Measurements from ENCODE around the gene OR6C68.

OR6C68 gene

DNA sequence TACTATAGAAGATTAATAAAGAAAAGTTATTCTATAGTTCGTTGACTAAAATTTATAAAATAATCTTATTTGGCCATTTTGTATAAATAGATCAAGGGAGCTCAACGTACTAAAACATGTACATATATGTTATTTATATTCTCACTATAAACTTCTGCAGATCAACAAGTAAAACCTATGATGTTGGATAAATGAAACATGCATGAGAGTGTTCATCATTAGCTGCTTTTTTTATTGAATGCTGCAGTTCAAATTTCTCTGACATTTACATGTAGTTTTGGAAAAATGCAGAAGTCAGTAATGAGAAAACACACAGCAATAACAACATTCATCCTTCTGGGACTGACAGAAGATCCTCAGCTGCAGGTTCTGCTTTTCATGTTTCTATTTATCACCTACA, at the start of gene OR6C68:
OR6C68 (plus strand) TSS at position 301 of the 400 bp plus-strand sequence; CDS start at position 301, 0 bp downstream.
- H3K36me3 ChIP-seq (ENCODE audit: insufficient read depth): no peaks in the 10 kb centered on the region
- H3K27ac ChIP-seq: no peak within 1 kb of the TSS
- H3K79me2 ChIP-seq (ENCODE audit: insufficient read depth, low read depth): no peaks in the 10 kb centered on the region
- no peaks in the 10 kb centered on the region for H4K20me1 ChIP-seq (ENCODE audit: insufficient read depth)
- H3K27me3 ChIP-seq (ENCODE audit: insufficient read depth, low read depth): no peaks in the 10 kb centered on the region
- H3K4me2 ChIP-seq: no peak within 1 kb of the TSS
- H3K4me3 ChIP-seq (IDR thresholded peaks at IDR 0.05; ENCODE audit: insufficient read depth, low read depth, low read length): no peak within 1 kb of the TSS
- no peak within 1 kb of the TSS for H3K9ac ChIP-seq
- H3K4me1 ChIP-seq (ENCODE audit: low read depth, poor library complexity, severe bottlenecking): no peaks in the 10 kb centered on the region
- TF ChIP-seq, protein P1, sequence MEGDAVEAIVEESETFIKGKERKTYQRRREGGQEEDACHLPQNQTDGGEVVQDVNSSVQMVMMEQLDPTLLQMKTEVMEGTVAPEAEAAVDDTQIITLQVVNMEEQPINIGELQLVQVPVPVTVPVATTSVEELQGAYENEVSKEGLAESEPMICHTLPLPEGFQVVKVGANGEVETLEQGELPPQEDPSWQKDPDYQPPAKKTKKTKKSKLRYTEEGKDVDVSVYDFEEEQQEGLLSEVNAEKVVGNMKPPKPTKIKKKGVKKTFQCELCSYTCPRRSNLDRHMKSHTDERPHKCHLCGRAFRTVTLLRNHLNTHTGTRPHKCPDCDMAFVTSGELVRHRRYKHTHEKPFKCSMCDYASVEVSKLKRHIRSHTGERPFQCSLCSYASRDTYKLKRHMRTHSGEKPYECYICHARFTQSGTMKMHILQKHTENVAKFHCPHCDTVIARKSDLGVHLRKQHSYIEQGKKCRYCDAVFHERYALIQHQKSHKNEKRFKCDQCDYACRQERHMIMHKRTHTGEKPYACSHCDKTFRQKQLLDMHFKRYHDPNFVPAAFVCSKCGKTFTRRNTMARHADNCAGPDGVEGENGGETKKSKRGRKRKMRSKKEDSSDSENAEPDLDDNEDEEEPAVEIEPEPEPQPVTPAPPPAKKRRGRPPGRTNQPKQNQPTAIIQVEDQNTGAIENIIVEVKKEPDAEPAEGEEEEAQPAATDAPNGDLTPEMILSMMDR (conservative IDR thresholded peaks at IDR 0.05; ENCODE audit: low read depth, low read length): no peak
- H2AFZ ChIP-seq (ENCODE audit: low read depth): no peak within 1 kb of the TSS

DNA sequence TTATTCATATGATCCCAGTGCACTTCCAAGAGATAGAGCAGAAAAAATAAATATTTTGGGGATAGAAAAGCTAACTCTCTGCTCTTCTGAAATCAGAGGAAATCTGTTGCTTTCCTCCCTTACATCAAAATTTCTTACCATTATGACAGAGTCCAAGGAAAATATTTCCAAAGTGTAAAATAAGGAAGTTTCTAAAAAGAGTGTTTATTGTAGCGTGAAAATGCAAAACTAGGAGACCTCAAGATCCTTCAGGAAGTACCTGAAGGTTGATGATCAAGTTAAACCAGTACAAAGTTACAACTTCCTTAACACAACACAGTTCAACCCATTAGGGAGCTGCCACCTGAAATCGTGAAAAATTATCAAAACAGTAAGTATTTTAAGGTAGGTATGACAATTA, 48.4 kb upstream of the OR6C68 start, which contains the start of gene OR6C2:
OR6C2 (plus strand) TSS at position 301 of the 400 bp plus-strand sequence. CDS start 8,138 bp downstream, outside the sequence.
- Histone ChIP-seq H3K4me1 (ENCODE audit: low read depth, poor library complexity, severe bottlenecking) (no peaks in the 10 kb centered on the region), H4K20me1 (ENCODE audit: insufficient read depth) (no peaks in the 10 kb centered on the region), H3K27ac (no peak within 1 kb of the TSS), H3K4me3 (IDR thresholded peaks at IDR 0.05; ENCODE audit: insufficient read depth, low read depth, low read length) (no peak within 1 kb of the TSS), H3K79me2 (ENCODE audit: insufficient read depth, low read depth) (no peaks in the 10 kb centered on the region), H3K27me3 (ENCODE audit: insufficient read depth, low read depth) (no peaks in the 10 kb centered on the region), H3K4me2 (no peak within 1 kb of the TSS), H3K36me3 (ENCODE audit: insufficient read depth) (no peaks in the 10 kb centered on the region), H2AFZ (ENCODE audit: low read depth) (no peak within 1 kb of the TSS), H3K9ac (no peak within 1 kb of the TSS)
- TF ChIP-seq, protein P1 (conservative IDR thresholded peaks at IDR 0.05; ENCODE audit: low read depth, low read length): no peak

DNA sequence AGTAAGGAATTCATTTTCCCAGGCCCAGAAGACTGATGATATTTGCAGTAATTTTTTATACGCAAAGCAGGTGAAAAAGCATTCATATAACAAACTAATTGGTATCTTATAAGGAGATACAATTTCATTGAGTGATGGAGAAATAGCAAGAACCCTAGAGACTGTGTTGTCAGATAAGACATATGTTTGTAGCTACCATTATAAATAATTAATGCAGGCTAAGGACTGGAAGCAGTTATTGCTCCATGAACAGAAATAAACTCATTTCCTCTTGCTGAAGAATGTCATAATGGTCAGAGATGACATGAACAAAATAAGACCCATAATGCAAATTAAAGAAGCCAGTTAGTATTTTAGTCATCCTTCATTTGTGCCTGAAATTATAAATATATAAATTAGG, 46.8 kb upstream of the OR6C68 start:
- Histone ChIP-seq H3K9ac (no peak overlapping the region), H3K4me2 (no peak overlapping the region), H3K27me3 (ENCODE audit: insufficient read depth, low read depth) (no peaks in the 10 kb centered on the region), H3K27ac (no peak overlapping the region), H3K79me2 (ENCODE audit: insufficient read depth, low read depth) (no peaks in the 10 kb centered on the region), H4K20me1 (ENCODE audit: insufficient read depth) (no peaks in the 10 kb centered on the region), H2AFZ (ENCODE audit: low read depth) (no peak overlapping the region), H3K4me3 (IDR thresholded peaks at IDR 0.05; ENCODE audit: insufficient read depth, low read depth, low read length) (no peak overlapping the region), H3K4me1 (ENCODE audit: low read depth, poor library complexity, severe bottlenecking) (no peaks in the 10 kb centered on the region), H3K36me3 (ENCODE audit: insufficient read depth) (no peaks in the 10 kb centered on the region)
- TF ChIP-seq, protein P1 (conservative IDR thresholded peaks at IDR 0.05; ENCODE audit: low read depth, low read length): no peak

DNA sequence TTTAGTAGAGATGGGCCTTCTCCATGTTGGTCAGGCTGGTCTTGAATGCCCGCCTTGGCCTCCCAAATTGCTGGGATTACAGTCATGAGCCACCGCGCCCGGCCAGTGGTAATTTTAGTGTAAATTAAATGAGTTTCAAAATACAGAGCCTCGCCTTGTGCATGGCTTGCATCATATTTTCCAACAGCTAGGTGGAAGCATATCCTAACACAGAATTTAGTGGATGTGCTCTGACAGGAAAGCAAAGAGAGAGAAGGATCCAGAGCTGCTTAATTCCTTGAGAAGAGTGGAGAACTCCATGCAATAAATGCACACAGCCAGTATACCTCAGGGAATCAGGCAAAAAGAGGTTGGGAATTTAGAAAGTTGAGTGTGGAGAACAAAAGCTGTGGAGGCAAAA, 45.9 kb upstream of the OR6C68 start:
- Histone ChIP-seq H3K27me3 (ENCODE audit: insufficient read depth, low read depth) (no peaks in the 10 kb centered on the region), H3K4me2 (no peak overlapping the region), H2AFZ (ENCODE audit: low read depth) (no peak overlapping the region), H4K20me1 (ENCODE audit: insufficient read depth) (no peaks in the 10 kb centered on the region), H3K9ac (no peak overlapping the region), H3K4me3 (IDR thresholded peaks at IDR 0.05; ENCODE audit: insufficient read depth, low read depth, low read length) (no peak overlapping the region), H3K79me2 (ENCODE audit: insufficient read depth, low read depth) (no peaks in the 10 kb centered on the region), H3K36me3 (ENCODE audit: insufficient read depth) (no peaks in the 10 kb centered on the region), H3K4me1 (ENCODE audit: low read depth, poor library complexity, severe bottlenecking) (no peaks in the 10 kb centered on the region), H3K27ac (no peak overlapping the region)
- TF ChIP-seq, protein P1 (conservative IDR thresholded peaks at IDR 0.05; ENCODE audit: low read depth, low read length): no peak
